CD14-positive monocyte (primary cell): ENCODE measurements around the gene RALGAPA1. TPM values are rescaled to one million over a fixed set of nuclear protein-coding genes. Genes with fewer than 3 reads are reported as not detected.
"Not testable (repeated sequence)": the region's sequence is repeated elsewhere in the genome, so short reads cannot be mapped to it uniquely, and the experiment has no call there.

Experiments
- DNase-seq, 3 donors: peaks; one replicate each; pipeline ENCODE4 v3.0.0-alpha.2; 2011 to 2022
- H2AFZ ChIP-seq: 2 replicates; pipeline ENCODE4 v1.6.0; 2012; ENCODE audit warnings: mild to moderate bottlenecking, low read depth, low read length, inconsistent platforms; ENCODE audit not compliant: insufficient read depth, poor library complexity, severe bottlenecking
- H3K27ac ChIP-seq, 2 donors: 1 replicate in 1 of 2; 2 replicates in 1 of 2; pipeline ENCODE4 v1.5.1; 2012 to 2013; ENCODE audit warnings: low read length in 2 of 2, control low read depth in 1 of 2, inconsistent platforms in 1 of 2, low read depth in 1 of 2, mild to moderate bottlenecking in 1 of 2
- H3K27me3 ChIP-seq, 2 donors: one replicate each; pipeline versions ENCODE4 v1.6.0 to v1.6.1; 2011 to 2013; ENCODE audit warnings: low read length in 2 of 2; ENCODE audit not compliant: control insufficient read depth in 2 of 2, insufficient read depth in 2 of 2
- H3K36me3 ChIP-seq, 2 donors: replicated peaks in 1 of 2; 1 replicate in 1 of 2; 2 replicates in 1 of 2; pipeline versions ENCODE4 v1.5.1 to v1.6.1; 2012 to 2013; ENCODE audit warnings: low read length in 2 of 2, control low read depth in 1 of 2, inconsistent platforms in 1 of 2, mild to moderate bottlenecking in 1 of 2; ENCODE audit not compliant: insufficient read depth in 2 of 2, control insufficient read depth in 1 of 2
- H3K4me1 ChIP-seq, 2 donors: 1 replicate in 1 of 2; 2 replicates in 1 of 2; pipeline versions ENCODE4 v1.5.1 to v1.6.1; 2012 to 2013; ENCODE audit warnings: low read length in 2 of 2, control low read depth in 1 of 2, inconsistent platforms in 1 of 2, mild to moderate bottlenecking in 1 of 2, moderate library complexity in 1 of 2; ENCODE audit not compliant: insufficient read depth in 2 of 2, control insufficient read depth in 1 of 2
- H3K4me2 ChIP-seq: replicated peaks from 2 replicates; pipeline ENCODE3; 2012; ENCODE audit warnings: low read length, moderate library complexity, mild to moderate bottlenecking; ENCODE audit not compliant: poor library complexity, severe bottlenecking; ENCODE audit errors: extremely low read depth
- H3K4me3 ChIP-seq, 3 experiments: fragments of 200-600 bp in 1 of 3; sonication (generic) in 1 of 3; replicated peaks in 1 of 3; 1 replicate in 2 of 3; 2 replicates in 1 of 3; pipeline ENCODE4 v1.5.1; 2011 to 2013; ENCODE audit warnings: low read length in 3 of 3, mild to moderate bottlenecking in 3 of 3, control low read depth in 2 of 3, low read depth in 2 of 3, inconsistent platforms in 1 of 3, moderate library complexity in 1 of 3
- H3K79me2 ChIP-seq: 2 replicates; pipeline ENCODE4 v1.6.0; 2012; ENCODE audit warnings: mild to moderate bottlenecking, control low read depth, inconsistent platforms, low read length, moderate library complexity; ENCODE audit not compliant: insufficient read depth
- H3K9ac ChIP-seq: 2 replicates; pipeline ENCODE4 v1.6.0; 2017; ENCODE audit warnings: low read length, mild to moderate bottlenecking; ENCODE audit not compliant: insufficient read depth, poor library complexity, severe bottlenecking
- H3K9me3 ChIP-seq, 2 donors: replicated peaks in 1 of 2; 1 replicate in 1 of 2; 2 replicates in 1 of 2; pipeline versions ENCODE4 v1.5.1 to v1.6.1; 2012 to 2013; ENCODE audit warnings: low read length in 2 of 2, control low read depth in 1 of 2; ENCODE audit not compliant: control insufficient read depth in 1 of 2, insufficient read depth in 1 of 2
- H4K20me1 ChIP-seq: 2 replicates; pipeline ENCODE4 v1.6.0; 2012; ENCODE audit warnings: mild to moderate bottlenecking, low read length, control low read depth, moderate library complexity; ENCODE audit not compliant: insufficient read depth
- H3K27ac Mint-ChIP-seq, 7 donors: one replicate each; pipeline ENCODE4 v1.8.0; 2020; ENCODE audit warnings: mild to moderate bottlenecking in 7 of 7, mixed read lengths in 7 of 7, moderate library complexity in 6 of 7, inconsistent platforms in 2 of 7
- H3K27me3 Mint-ChIP-seq, 3 donors: one replicate each; pipeline ENCODE4 v1.8.0; 2021 to 2022; ENCODE audit warnings: low read depth in 3 of 3, mild to moderate bottlenecking in 3 of 3, mixed read lengths in 3 of 3, moderate library complexity in 3 of 3, inconsistent platforms in 1 of 3
- H3K36me3 Mint-ChIP-seq, 2 donors: one replicate each; pipeline ENCODE4 v1.8.0; 2020; ENCODE audit warnings: mixed read lengths in 2 of 2, inconsistent platforms in 1 of 2, mild to moderate bottlenecking in 1 of 2
- H3K4me1 Mint-ChIP-seq: one replicate; pipeline ENCODE4 v1.8.0; 2020; ENCODE audit warnings: mild to moderate bottlenecking, mixed read lengths
- H3K4me3 Mint-ChIP-seq, 2 donors: one replicate each; pipeline ENCODE4 v1.8.0; 2020; ENCODE audit warnings: mild to moderate bottlenecking in 2 of 2, mixed read lengths in 2 of 2, moderate library complexity in 1 of 2
- H3K9me3 Mint-ChIP-seq, 7 donors: one replicate each; pipeline ENCODE4 v1.8.0; 2020 to 2022; ENCODE audit warnings: mixed read lengths in 7 of 7, mild to moderate bottlenecking in 6 of 7, moderate library complexity in 6 of 7, inconsistent platforms in 2 of 7
- CTCF ChIP-seq: fragments of 200-600 bp; IDR thresholded peaks from one replicate; pipeline ENCODE4 v1.8.0; 2022; ENCODE audit warnings: antibody characterized with exemption, mild to moderate bottlenecking
- WGBS: methylation state at CpG from one replicate; pipeline ENCODE4 v1.1.5; 2013; ENCODE audit warnings: missing lambda C conversion rate; ENCODE audit not compliant: insufficient coverage; 5-methylcytosine and 5-hydroxymethylcytosine counted together
- intact Hi-C, 2 donors: fragments of 100-400 bp; cut with micrococcal nuclease; formaldehyde crosslinking; loops; one replicate each; pipeline versions ENCODE4 v1.15.0 to v1.15.1; 2023
- polyA minus RNA-seq: library from RNA; depleted of rRNA, polyadenylated mRNA; stranded (reverse); fragments of >200 nt; gene quantifications from 2 replicates; pipeline ENCODE4 v1.2.3, GENCODE V29; 2012
- polyA plus RNA-seq, 3 donors: library from polyadenylated mRNA; depleted of rRNA in 1 of 3; unstranded in 2 of 3; stranded (reverse) in 1 of 3; fragments of 300-500 nt in 2 of 3; fragments of >200 nt in 1 of 3; fragmentation: Illumina TruSeq in 2 of 3; gene quantifications; 1 replicate in 2 of 3; 2 replicates in 1 of 3; pipeline ENCODE4 v1.2.3, GENCODE V29; 2012 to 2021
- total RNA-seq, 12 experiments: library from RNA in 1 of 12; stranded (reverse) in 1 of 12; fragments of 120-200 nt in 1 of 12; gene quantifications; one replicate each; pipeline ENCODE4 v1.2.4 and lab custom pipeline; 2013 to 2026; ENCODE audit warnings: mixed read lengths in 6 of 12, inconsistent platforms in 1 of 12

RALGAPA1 gene
- 18.8 TPM for total RNA-seq (2013)
- polyA plus RNA-seq (1 to 10 TPM; 3.2 to 7.4 (median 4.1) TPM), polyA minus RNA-seq (9.1 and 14.8 TPM in 2 replicates), total RNA-seq (lab: John Stamatoyannopoulos, UW) (18.1 to 76.3 (median 50.7) reads per million in 11 experiments)

DNA sequence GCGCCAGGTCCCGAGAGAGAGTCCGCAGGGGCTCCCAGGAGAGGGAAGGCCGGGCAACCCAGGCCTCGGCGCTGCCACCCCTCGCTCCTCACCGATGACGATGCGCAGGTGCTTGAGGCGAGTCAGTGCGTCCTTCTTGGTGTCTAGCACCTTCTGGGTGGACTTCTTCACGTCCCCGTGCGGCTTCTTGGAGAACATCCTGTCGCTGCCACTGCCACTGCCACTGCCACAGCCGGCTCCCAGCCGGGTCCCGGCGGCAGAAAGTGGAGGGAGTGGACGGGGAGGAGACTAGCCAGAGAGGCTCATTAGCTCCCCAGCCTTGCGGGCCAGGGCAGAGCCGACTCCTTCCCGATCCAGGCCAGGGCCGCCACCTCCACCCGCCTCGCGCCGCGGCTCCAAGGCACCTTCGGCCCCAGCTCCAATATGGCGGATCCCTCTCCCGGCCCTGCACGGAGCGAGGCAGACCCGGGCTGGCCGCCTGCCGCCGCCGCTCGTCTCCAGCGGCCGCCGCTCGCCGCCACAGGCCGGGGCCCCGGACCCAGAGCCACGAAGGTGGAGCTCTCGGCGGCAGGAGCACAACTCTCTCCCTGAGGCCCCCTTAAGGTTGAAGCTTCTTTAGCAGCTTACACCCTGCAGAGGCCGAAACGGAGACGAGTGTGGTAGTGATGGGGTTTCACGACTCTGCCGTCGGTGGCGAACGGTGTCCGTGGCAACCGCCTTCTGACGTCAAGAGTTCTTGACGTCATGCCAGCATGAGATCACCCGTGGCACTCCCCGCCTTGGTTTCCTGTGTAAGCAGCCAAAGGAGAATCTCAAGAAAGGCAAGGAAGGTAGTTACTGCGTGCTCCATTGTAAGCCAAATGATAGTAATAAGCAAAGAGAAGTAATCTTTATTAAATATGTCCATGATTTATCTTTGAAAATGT lies at the start of gene RALGAPA1:
Gene RALGAPA1 (minus strand): TSS at position 658 of the 926 bp plus-strand sequence. CDS start 460 bp downstream, at position 198.
- Histone ChIP-seq H3K79me2 (peaks cover 19% of the 10 kb centered on the region), H3K4me1 (peaks cover 9 to 16% of the 10 kb centered on the region in 2 donors), H2AFZ (peak within 1 kb of the TSS; percentile 92), H3K27ac (peak within 1 kb of the TSS; percentile 73 to 75), H3K4me3 (peak within 1 kb of the TSS; percentile 69 to 86 (median 76)), H3K9ac (peak within 1 kb of the TSS; percentile 75), H3K4me2 (peak within 1 kb of the TSS; percentile 88)
- H3K9me3 ChIP-seq, H3K27me3 Mint-ChIP-seq, intact Hi-C loops, H3K27me3 ChIP-seq, H3K9me3 Mint-ChIP-seq, H3K36me3 Mint-ChIP-seq, H4K20me1 ChIP-seq, H3K36me3 ChIP-seq: not testable (repeated sequence)
- Mint-ChIP-seq H3K27ac (peak within 1 kb of the TSS; percentile 72 to 94 (median 85)), H3K4me1 (peaks cover 22% of the 10 kb centered on the region), H3K4me3 (peak within 1 kb of the TSS; percentile 92 to 93)
- whole genome bisulfite sequencing = 0% methylated on average over 27 of the region's 66 CpGs
- DNase-seq = peak; percentile 92 to 97 (median 95)
- peak; percentile 56 for TF ChIP-seq CTCF

DNA sequence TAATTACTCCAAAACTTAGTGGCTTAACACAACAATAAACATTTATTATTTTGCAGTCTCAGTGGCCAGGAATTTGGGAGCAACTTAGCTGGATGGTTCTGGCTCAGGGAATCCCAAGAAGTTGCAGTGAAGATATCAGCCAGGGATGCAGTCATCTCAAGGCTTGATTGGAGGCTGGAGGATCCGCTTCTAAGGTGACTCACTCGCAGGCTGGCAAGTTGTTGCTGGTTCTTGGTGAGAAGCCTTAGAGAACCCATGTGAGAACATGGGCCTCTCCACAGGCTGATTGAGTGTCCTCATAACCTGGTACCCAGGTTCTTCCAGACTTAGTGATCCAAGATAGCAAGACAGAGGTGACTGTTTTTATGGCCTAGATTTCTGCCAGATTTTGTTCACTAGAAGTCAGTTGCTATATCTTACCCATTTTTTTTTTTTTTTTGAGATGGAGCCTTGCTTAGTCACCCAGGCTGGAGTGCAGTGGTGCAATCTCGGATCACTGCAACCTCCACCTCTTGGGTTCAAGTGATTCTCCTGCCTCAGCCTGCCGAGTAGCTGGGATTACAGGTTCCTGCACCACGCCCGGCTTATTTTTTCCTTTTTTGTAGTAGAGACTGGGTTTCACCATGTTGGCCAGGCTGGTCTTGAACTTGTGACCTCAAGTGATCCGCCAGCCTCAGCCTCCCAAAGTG lies 49.6 kb upstream of the RALGAPA1 start:
- intact Hi-C loops = no loop called here
- H3K4me3 ChIP-seq = no peak overlapping the region
- H3K9ac ChIP-seq = no peak overlapping the region
- no peak for DNase-seq
- H3K27me3 ChIP-seq = no peaks in the 10 kb centered on the region
- Mint-ChIP-seq H3K4me1 (peaks cover 12% of the 10 kb centered on the region), H3K36me3 (peaks cover 22 to 23% of the 10 kb centered on the region in 2 donors), H3K4me3 (no peak overlapping the region), H3K27me3 (no peaks in the 10 kb centered on the region), H3K9me3 (no peaks in the 10 kb centered on the region), H3K27ac (peak overlapping the region in 2 of 7 donors; percentile 58 to 62)
- H3K27ac ChIP-seq = no peak overlapping the region
- H3K79me2 ChIP-seq = no peaks in the 10 kb centered on the region
- TF ChIP-seq CTCF = no peak
- 94% methylated on average over 2 of the region's 7 CpGs for WGBS
- H2AFZ ChIP-seq = no peak overlapping the region
- H3K4me1 ChIP-seq = peaks cover 4 to 10% of the 10 kb centered on the region in 2 donors
- peaks cover 0 to 13% of the 10 kb centered on the region in 2 donors for H3K36me3 ChIP-seq
- no peaks in the 10 kb centered on the region for H4K20me1 ChIP-seq
- no peak overlapping the region for H3K4me2 ChIP-seq
- H3K9me3 ChIP-seq = no peaks in the 10 kb centered on the region
